ENCODE results near the gene SOCS2.
"Not testable (repeated sequence)": the region's sequence is repeated elsewhere in the genome, so short reads cannot be mapped to it uniquely, and the experiment has no call there.

SOCS2 gene

GRCh38 chr12:93618891-93619410 is 46.5 kb downstream of the SOCS2 start:
- DNase-seq = no peak
- intact Hi-C loops (cut with DNase I) = no loop called here

- DNase-seq = no peak
- intact Hi-C loops (cut with DNase I) = no loop called here
Measured at GRCh38 chr12:93621986-93622385, 49.5 kb downstream of the SOCS2 start.

- DNase-seq = no peak
- intact Hi-C loops (cut with DNase I) = no loop called here
Measured at GRCh38 chr12:93622485-93622884, 50.0 kb downstream of the SOCS2 start.

DNA sequence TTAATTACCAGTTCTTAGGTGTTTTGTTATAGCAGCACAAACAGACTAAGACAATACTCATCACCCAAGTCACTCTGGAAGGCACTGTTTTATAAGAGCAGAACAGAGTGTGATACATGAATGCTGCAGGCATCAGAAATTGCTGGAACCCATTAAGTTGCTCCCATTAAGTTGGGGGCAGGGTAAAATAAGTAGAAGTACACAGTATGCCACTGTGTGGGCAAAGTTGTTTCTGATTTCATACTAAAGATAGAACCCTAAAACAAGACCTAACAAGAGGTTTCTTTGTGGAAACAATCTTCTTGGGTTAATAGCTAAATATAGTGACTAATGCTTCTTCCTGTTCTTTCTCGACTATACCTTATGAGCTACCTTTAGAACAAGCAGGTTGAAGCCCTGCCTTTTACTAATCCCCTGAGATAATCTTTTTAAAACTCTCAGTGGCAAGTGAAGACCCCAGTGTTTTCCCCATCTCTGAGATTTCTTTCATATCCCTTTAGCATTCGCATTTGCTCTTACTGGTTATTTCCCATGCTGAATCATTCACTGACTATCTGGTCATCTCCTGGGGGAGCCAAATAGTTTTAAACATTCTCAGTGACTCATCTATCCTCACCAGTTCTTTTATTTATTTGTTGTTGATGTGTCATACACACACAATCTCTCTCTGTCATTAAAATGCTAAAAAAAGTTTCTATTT is 52.3 kb downstream of the SOCS2 start:
- DNase-seq = no peak
- intact Hi-C loops (cut with DNase I) = no loop called here

GRCh38 chr12:93625295-93625645 is 52.8 kb downstream of the SOCS2 start:
- intact Hi-C loops (cut with DNase I); DNase-seq: not testable (repeated sequence)

DNA sequence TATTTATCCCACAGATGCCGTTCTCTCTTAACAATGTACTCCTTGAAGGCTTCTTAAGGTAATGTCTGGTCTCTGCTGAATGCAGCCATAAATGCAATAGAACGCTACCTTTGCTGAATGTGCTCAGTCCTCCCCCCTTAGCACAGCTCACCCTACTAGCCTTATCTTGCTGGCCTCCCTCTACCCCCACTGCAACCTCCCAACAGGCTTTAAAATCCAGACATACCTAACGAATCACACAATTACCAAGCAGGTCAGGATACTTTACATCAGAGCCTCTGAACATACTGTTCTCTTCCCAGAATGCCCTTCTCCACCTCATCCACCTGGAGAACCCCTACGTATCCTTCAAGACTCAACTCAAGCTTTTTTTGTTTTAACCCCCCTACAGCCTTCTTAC is 53.7 kb downstream of the SOCS2 start:
- intact Hi-C loops (cut with DNase I) = no loop called here

More for the DNA sequence above, 53.7 kb downstream of the SOCS2 start:
- DNase-seq = no peak

All from head of caudate nucleus (tissue), 42 donors.